ENCODE results near the gene CD226. TPM values are rescaled to one million over a fixed set of nuclear protein-coding genes. Genes with fewer than 3 reads are reported as not detected.

The CD226 gene
- total and polyA plus RNA-seq, 2 of the 4 experiments (the other 2 are of a cell fraction), result 0.29 to 1.1 TPM

- Histone ChIP-seq H2AK5ac (ENCODE audit: low read depth, low read length) (no peak overlapping the region), H3K4me2 (ENCODE audit: low read depth, low read length) (no peak overlapping the region), H3K9me3 (ENCODE audit: control insufficient read depth, insufficient read depth, low read length) (no peaks in the 10 kb centered on the region), H3K23ac (ENCODE audit: low read depth, low read length) (no peak overlapping the region), H4K5ac (ENCODE audit: low read depth, low read length) (no peak overlapping the region), H2BK5ac (ENCODE audit: low read depth, low read length, poor library complexity, severe bottlenecking) (no peak overlapping the region), H3K79me1 (ENCODE audit: low read depth in 1 of 2, low read length in 2 of 2) (no peaks in the 10 kb centered on the region), H2BK15ac (ENCODE audit: low read depth, low read length) (no peak overlapping the region), H4K91ac (ENCODE audit: insufficient read depth, low read depth, low read length) (no peak overlapping the region), H4K8ac (ENCODE audit: low read depth in 2 of 2, low read length in 2 of 2) (no peak overlapping the region), H2AK9ac (replicated peaks; ENCODE audit: low read depth, low read length, poor library complexity) (no peak overlapping the region), H3K4me3 (ENCODE audit: insufficient read depth, low read depth, low read length) (no peak overlapping the region), H4K20me1 (ENCODE audit: insufficient read depth, low read length) (no peaks in the 10 kb centered on the region), H3K4me1 (ENCODE audit: control insufficient read depth, insufficient read depth, low read length) (0 out of 2 replicates have a peak, but pooled peaks cover 1% of the 10 kb centered on the region), H3K9ac (ENCODE audit: low read depth, low read length) (no peak overlapping the region), H2AFZ (replicated peaks; ENCODE audit: low read length, poor library complexity) (no peak overlapping the region), H3K56ac (ENCODE audit: extremely low read depth, insufficient read depth, low read length) (no peak overlapping the region), H2BK20ac (ENCODE audit: low read depth, low read length) (no peak overlapping the region), H3K9me1 (ENCODE audit: insufficient read depth, low read length) (no peaks in the 10 kb centered on the region; the same call in none of the 2 replicates), H3K4ac (ENCODE audit: low read depth, low read length) (no peak overlapping the region), H3K36me3 (ENCODE audit: control insufficient read depth, insufficient read depth, low read length) (no peaks in the 10 kb centered on the region), H2BK120ac (ENCODE audit: low read depth, low read length) (no peak overlapping the region), H3K18ac (ENCODE audit: low read depth, low read length) (no peak overlapping the region), H3K27ac (ENCODE audit: insufficient read depth, low read length) (no peak overlapping the region), H3K14ac (replicated peaks; ENCODE audit: low read depth, low read length) (no peak overlapping the region), H3K27me3 (ENCODE audit: control insufficient read depth, insufficient read depth, low read length) (no peaks in the 10 kb centered on the region)
- no peak for ATAC-seq (ENCODE audit: low read depth)
- BruUV-seq (replicated peaks), result no TSS peak
- no peak for DNase-seq
- ChIA-PET POLR2A (ENCODE audit: unreplicated experiment) (no interaction called here), CTCF (interaction anchor here (1.0 kb wide), 1 partner anchor 9 kb away, joined by 3 read pairs; no protein-coding TSS in a partner anchor)
- no CpG with 5 or more reads among the region's 6 CpGs for WGBS, 2 experiments (ENCODE audit: extremely low coverage in 2 of 2, insufficient read length in 1 of 2)
- intact Hi-C loops (cut with micrococcal nuclease), result no loop called here
- TF ChIP-seq FOS (IDR thresholded peaks at IDR 0.05; ENCODE audit: low read depth, low read length) (no peak), POLR2A (IDR thresholded peaks at IDR 0.05; ENCODE audit: low read depth, low read length) (no peak), RFX5 (IDR thresholded peaks at IDR 0.05; ENCODE audit: low read depth, low read length) (no peak), USF2 (IDR thresholded peaks at IDR 0.05; ENCODE audit: low read depth, low read length) (no peak), ELK1 (IDR thresholded peaks at IDR 0.05; ENCODE audit: borderline replicate concordance, low read depth, low read length) (no peak), SMC3 (IDR thresholded peaks at IDR 0.05; ENCODE audit: low read depth, low read length) (no peak), CTCF (conservative IDR thresholded peaks at IDR 0.05; ENCODE audit: low read depth, low read length) (no peak), MAZ (IDR thresholded peaks at IDR 0.05; ENCODE audit: borderline replicate concordance, low read depth, low read length) (no peak), NFE2L2 (IDR thresholded peaks at IDR 0.05; ENCODE audit: low read depth, low read length) (no peak)
- dilution Hi-C loops (cut with HindIII; ENCODE audit: low sequenced_read_pairs, unreplicated experiment), result no loop called here
- in situ Hi-C loops (cut with MboI; ENCODE audit: low sequenced_read_pairs), result no loop called here
Measured at GRCh38 chr18:69882965-69883668, 64.6 kb downstream of the CD226 start.

Data from IMR-90 (cell line).